Mucosa of descending colon (tissue), 3 donors: ENCODE measurements around the gene TBKBP1. TPM values are rescaled to one million over a fixed set of nuclear protein-coding genes. Genes with fewer than 3 reads are reported as not detected.

Source experiments
- ATAC-seq: fragments of 200-7000 bp; cut with Tn5 transposase; one replicate; pipeline ENCODE4 v1.9.1; 2020; ENCODE audit warnings: mild to moderate bottlenecking, moderate library complexity
- DNase-seq, 3 donors: peaks; one replicate each; pipeline ENCODE4 v3.0.0-alpha.2; 2020
- H3K36me3 ChIP-seq: fragments of 200-600 bp; one replicate; pipeline ENCODE4 v1.8.0; 2021; ENCODE audit warnings: low read depth, mild to moderate bottlenecking
- H3K4me1 ChIP-seq: fragments of 200-600 bp; one replicate; pipeline ENCODE4 v1.8.0; 2021; ENCODE audit warnings: low read depth, mild to moderate bottlenecking
- H3K4me3 ChIP-seq: fragments of 200-600 bp; one replicate; pipeline ENCODE4 v1.8.0; 2021; ENCODE audit warnings: mild to moderate bottlenecking
- H3K9me3 ChIP-seq: fragments of 200-600 bp; one replicate; pipeline ENCODE4 v1.8.0; 2021; ENCODE audit warnings: mild to moderate bottlenecking
- intact Hi-C, 2 donors: fragments of 100-400 bp; cut with DNase I in 1 of 2; cut with micrococcal nuclease in 1 of 2; formaldehyde crosslinking; loops; one replicate each; pipeline versions ENCODE4 v1.11.0 to v1.11.1; 2022; cut with DNase I, micrococcal nuclease
- total RNA-seq, 3 donors: library from RNA; stranded (reverse); fragmentation: NEBNext Ultra II Directional in 2 of 3; extraction: Animal tissue kit (Norgen Biotek cat#: 25700) in 2 of 3; gene quantifications; one replicate each; pipeline versions ENCODE4 v1.2.1 to v1.2.4, GENCODE V29; 2021 to 2023
- TF ChIP-seq, protein P1 (sequence below): fragments of 200-600 bp; IDR thresholded peaks from one replicate; pipeline ENCODE4 v1.8.0; 2022; ENCODE audit warnings: antibody characterized with exemption, mild to moderate bottlenecking
- donor health status: DM: no; HTN: no; CAD: no; lungs with moderate emphysema.
- donor health status: DM: no; HTN: no; CAD: no.
- donor health status: DM: no; HTN: yes; CAD: no.

TBKBP1 gene
- total RNA-seq, 3 donors from 2014 or later, result 2.3 to 20.3 (median 3.2) TPM

DNA sequence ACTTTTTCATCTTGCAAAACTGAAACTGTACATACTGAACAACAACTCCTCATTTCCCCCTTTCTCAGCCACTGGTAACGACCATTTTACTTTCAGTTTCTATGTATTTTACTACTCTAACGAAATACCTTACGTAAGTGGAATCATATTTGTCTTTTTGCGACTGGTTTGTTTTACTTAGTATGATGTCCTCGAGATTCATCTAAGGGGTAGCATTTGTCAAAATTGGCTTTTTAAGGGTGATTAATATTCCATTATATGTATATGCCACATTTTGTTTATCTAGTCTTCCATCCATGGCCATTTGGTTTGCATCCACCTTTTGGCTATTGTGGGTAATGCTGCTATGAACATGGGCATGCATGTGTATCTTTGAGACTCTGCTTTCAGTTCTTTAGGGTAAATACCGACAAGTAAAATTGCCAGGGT lies 33.9 kb upstream of the TBKBP1 start:
- intact Hi-C loops, result no loop called here
- ATAC-seq (peak; percentile 73), DNase-seq (no peak)

DNA sequence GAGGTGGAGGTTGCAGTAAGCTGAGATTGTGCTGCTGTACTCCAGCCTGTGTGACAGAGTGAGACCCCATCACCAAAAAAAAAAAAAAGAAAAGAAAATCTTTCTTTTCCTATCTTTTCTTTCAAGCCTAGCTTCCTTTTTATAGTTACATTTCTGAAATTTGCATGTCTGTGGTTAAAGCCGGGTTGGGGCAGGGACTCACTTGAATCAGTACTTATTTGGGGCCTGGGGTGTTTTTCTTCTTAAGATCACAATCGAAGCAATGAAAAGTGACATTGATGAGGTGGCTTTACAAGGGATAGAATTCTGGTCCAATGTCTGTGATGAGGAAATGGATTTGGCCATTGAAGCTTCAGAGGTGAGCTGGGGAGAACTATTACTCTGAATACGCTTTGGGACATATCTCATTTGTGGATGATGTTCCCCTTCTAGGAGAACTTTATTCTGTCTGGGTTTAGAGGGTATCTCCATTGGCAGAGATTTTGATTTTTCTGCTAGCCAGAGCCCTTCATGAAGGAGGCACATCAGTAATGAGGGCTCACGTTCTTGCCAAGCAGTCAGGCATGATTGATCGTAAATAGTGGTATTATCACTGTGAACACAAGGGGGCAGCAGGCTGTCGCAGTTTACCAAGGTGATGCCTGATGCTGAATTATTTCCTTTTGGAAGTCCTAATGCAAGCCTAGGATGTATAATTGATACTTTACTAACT lies 29.9 kb upstream of the TBKBP1 start:
- Histone ChIP-seq H3K9me3 (no peaks in the 10 kb centered on the region), H3K4me1 (peaks cover 5% of the 10 kb centered on the region), H3K4me3 (no peak overlapping the region), H3K36me3 (peaks cover 19% of the 10 kb centered on the region)
- intact Hi-C loops, result no loop called here
- TF ChIP-seq, protein P1, sequence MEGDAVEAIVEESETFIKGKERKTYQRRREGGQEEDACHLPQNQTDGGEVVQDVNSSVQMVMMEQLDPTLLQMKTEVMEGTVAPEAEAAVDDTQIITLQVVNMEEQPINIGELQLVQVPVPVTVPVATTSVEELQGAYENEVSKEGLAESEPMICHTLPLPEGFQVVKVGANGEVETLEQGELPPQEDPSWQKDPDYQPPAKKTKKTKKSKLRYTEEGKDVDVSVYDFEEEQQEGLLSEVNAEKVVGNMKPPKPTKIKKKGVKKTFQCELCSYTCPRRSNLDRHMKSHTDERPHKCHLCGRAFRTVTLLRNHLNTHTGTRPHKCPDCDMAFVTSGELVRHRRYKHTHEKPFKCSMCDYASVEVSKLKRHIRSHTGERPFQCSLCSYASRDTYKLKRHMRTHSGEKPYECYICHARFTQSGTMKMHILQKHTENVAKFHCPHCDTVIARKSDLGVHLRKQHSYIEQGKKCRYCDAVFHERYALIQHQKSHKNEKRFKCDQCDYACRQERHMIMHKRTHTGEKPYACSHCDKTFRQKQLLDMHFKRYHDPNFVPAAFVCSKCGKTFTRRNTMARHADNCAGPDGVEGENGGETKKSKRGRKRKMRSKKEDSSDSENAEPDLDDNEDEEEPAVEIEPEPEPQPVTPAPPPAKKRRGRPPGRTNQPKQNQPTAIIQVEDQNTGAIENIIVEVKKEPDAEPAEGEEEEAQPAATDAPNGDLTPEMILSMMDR, result peak; percentile 51
- peak; percentile 83 for ATAC-seq
- DNase-seq, result peak; percentile 23 to 77 (median 37)

More for the DNA sequence above, 33.9 kb upstream of the TBKBP1 start:
- TF ChIP-seq, protein P1, result no peak
- H3K36me3 ChIP-seq, result peaks cover 16% of the 10 kb centered on the region
- no peak overlapping the region for H3K4me3 ChIP-seq
- H3K9me3 ChIP-seq, result no peaks in the 10 kb centered on the region
- peaks cover 5% of the 10 kb centered on the region for H3K4me1 ChIP-seq

DNA sequence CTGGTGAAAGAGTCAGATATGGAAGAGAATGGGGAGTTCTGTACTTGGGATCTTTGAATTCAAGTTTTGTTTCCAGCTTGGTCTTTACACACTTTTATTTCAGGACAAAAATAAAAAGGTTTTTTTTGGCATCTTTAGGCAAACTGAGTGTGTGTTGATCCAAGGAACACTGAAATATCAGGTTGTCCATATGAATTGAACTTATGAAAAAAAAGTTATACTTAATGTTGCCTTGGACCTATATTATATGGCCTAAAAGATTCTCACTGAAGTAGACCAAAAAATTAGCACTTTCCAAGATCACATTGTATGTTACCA lies 29.4 kb upstream of the TBKBP1 start:
- TF ChIP-seq, protein P1, result no peak
- no peak for DNase-seq
- no peak for ATAC-seq
- intact Hi-C loops, result no loop called here
- Histone ChIP-seq H3K36me3 (peaks cover 25% of the 10 kb centered on the region), H3K4me1 (peaks cover 3% of the 10 kb centered on the region), H3K9me3 (no peaks in the 10 kb centered on the region), H3K4me3 (no peak overlapping the region)

DNA sequence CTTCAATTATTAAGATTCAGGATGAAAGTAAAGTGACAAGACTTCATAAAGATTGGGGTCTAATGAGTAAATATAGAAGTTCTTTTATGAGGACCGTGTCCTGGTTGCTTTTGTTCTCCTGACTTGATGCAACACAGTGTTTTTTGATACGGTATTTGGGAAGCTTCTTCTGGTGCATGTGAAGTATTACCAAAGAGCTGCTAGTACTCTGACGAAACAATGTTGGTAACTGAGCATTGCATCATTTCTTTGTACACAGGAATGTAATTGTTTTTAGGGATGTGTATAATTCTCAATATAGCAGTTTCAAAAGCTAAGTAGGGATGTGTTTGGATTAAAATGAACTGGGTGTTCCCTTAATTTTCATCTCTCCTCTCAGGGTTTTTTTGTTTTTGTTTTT lies 28.3 kb upstream of the TBKBP1 start:
- TF ChIP-seq, protein P1, result no peak
- DNase-seq, result no peak
- Histone ChIP-seq H3K4me3 (no peak overlapping the region), H3K4me1 (no peaks in the 10 kb centered on the region), H3K9me3 (no peaks in the 10 kb centered on the region), H3K36me3 (peaks cover 35% of the 10 kb centered on the region)
- no peak for ATAC-seq
- intact Hi-C loops, result no loop called here

DNA sequence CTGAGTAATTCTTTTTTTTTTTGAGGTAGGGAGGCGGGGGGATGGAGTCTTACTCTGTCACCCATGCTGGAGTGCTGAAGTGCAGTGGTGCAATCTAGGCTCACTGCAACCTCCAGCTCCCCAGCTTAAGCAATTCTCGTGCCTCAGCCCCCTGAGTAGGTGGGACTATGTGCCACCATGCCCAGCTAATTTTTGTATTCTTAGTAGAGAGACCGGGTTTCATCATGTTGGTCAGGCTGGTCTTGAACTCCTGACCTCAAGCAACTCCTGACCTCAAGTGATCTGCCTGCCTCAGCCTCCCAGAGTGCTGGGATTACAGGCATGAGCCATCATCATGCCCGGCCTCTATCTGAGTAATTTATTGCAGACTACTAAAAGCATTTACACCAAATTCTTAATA lies 24.9 kb upstream of the TBKBP1 start:
- ATAC-seq (no peak), DNase-seq (no peak)
- intact Hi-C loops, result no loop called here
- peaks cover 53% of the 10 kb centered on the region for H3K36me3 ChIP-seq
- no peak overlapping the region for H3K4me3 ChIP-seq
- no peaks in the 10 kb centered on the region for H3K4me1 ChIP-seq
- TF ChIP-seq, protein P1, result no peak
- no peaks in the 10 kb centered on the region for H3K9me3 ChIP-seq
